Right lung (tissue), 5 donors: ENCODE data around the gene ITPK1. TPM values are rescaled to one million over a fixed set of nuclear protein-coding genes. Genes with fewer than 3 reads are reported as not detected.
A peak's percentile ranks its signal among the peaks of the same experiment; 100 is the strongest.

Experiments used
- DNase-seq, 2 donors: peaks; one replicate each; pipeline ENCODE4 v3.0.0-alpha.2; 2013
- polyA plus RNA-seq, 5 donors: library from polyadenylated mRNA; unstranded; fragments of 120-200 nt; gene quantifications; one replicate each; pipeline versions ENCODE4 v1.2.1 to v1.2.3, GENCODE V29; 2013; ENCODE audit warnings: inconsistent platforms in 1 of 5, low replicate concordance in 1 of 5; ENCODE audit not compliant: insufficient read length in 5 of 5, insufficient read depth in 1 of 5

The ITPK1 gene
- polyA plus RNA-seq, 5 donors, result 17.4 to 26.1 (median 19.9) TPM

DNA sequence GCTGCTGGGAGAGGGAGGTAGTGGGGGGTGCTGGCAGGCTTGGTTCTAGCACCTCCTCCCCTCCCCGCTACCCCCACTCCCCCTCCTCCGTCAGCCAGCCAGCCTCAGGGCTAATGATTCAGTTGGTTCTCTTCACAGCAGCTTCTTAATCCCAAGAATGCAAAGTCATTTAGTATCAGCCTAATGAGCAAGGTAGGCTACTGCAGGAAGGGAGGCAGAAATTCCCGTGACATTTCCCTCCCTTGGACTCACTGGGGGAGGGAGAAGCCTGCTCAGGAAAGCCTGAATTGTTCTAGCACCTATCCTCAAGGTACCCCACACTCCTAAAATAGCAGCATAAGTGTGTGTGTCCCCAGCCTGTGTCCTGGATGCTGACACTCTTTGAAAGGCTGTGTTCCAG is 29.8 kb downstream of the ITPK1 start:
- DNase-seq, result no peak

- no peak for DNase-seq
Observed at GRCh38 chr14:93084866-93085857, 30.6 kb downstream of the ITPK1 start.

- DNase-seq, result no peak
Observed at GRCh38 chr14:93084402-93084801, 31.3 kb downstream of the ITPK1 start.

DNA sequence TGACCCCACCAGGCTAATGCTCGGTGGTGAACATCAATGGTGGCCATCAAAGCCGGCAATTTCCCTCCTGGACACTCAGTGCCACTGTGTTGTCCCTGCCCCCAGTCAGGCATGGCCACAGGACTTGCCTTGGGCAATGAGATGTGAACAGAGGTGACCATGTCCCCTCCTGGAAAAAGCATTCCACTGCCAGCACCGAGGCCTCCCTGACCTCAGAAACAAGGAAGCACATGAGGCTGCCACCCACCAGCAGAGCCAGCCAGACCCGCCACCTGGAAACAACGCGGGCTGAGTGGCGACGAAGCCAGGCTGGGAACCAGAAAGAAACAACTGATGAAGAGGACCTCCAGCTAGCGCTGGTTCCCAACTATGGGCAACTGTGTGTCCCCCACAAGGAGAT is 31.8 kb downstream of the ITPK1 start:
- DNase-seq, result no peak

DNA sequence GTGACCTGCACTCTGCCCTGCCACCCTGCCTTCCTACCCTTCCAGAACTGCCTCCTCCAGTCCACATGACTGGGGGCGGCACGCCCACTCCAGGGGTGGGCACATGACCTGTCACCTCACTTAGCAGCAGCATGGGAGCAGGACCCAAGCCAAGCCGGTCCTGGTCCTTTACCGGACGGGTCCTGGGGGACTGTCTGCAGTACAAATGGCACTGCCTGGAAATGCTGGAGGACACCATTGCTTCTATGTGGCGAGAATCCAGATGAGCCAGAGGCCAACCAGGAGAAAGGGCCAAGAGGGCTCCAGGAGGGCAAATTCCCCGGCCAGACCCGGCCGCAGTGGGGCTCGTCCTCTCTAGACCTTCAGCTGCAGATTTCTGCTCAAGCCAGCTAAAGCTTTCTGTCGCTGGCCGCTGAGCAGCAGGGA is 33.1 kb downstream of the ITPK1 start:
- DNase-seq, result no peak

GRCh38 chr14:93081876-93082570 is 33.7 kb downstream of the ITPK1 start:
- DNase-seq, result no peak

GRCh38 chr14:93079865-93080403 is 35.8 kb downstream of the ITPK1 start:
- no peak for DNase-seq

GRCh38 chr14:93079321-93079720 is 36.4 kb downstream of the ITPK1 start:
- no peak for DNase-seq

- DNase-seq, result no peak
Observed at GRCh38 chr14:93078870-93079269, 36.9 kb downstream of the ITPK1 start.

- no peak for DNase-seq
Observed at GRCh38 chr14:93076755-93077154, 39.0 kb downstream of the ITPK1 start.

GRCh38 chr14:93075891-93076290 is 39.8 kb downstream of the ITPK1 start:
- no peak for DNase-seq

- peak in 1 of 2 donors; percentile 40 for DNase-seq
Observed at GRCh38 chr14:93073910-93074769, 41.6 kb downstream of the ITPK1 start.

DNA sequence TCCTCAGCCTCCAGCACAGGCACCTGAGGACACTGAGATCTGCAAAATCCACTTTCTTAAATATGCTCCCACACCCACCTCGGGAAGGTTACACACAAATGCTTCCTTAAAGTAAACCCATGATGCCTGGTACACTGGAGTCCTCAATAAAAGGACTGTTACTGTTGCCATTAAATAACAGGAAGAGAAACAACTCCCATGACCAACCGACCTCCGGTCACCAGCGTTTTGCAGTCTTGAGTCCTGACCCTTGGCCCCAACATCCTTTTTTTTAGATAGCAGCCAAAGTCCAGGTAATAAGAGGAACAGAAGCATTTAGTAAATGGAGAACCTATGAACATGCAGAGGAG is 42.4 kb downstream of the ITPK1 start:
- no peak for DNase-seq

DNA sequence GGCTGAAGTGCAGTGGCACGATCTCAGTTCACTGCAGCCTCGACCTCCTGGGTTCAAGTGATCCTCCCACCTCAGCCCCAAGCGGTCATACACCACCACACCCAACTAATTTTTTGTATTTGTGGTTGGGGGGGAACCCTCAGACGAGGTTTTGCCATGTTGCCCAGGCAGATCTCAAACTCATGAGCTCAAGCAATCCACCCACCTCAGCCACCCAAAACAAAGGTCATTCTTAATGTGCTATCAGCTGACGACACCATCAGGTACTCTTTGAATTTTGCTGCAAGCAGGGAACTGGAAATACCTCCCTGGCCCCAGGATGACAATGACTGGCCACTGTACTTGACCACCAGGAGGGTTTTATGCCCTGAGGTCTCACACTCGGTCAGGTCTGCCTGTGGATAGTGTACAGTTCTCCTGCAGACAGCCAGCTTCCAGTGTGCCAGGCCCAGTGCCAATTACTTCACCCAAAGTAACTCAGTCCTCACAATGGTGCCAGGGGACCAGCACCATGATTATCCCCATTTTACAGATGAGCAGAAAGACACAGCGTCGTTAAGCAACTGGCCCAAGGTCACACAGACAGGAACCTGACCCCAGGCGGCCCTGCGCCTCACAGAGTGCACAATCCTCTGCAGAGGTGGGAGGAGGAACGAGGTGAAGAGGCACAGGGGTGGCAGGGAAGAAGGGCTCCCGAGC is 42.9 kb downstream of the ITPK1 start:
- DNase-seq, result no peak

- no peak for DNase-seq
Observed at GRCh38 chr14:93068711-93069110, 47.0 kb downstream of the ITPK1 start.

DNA sequence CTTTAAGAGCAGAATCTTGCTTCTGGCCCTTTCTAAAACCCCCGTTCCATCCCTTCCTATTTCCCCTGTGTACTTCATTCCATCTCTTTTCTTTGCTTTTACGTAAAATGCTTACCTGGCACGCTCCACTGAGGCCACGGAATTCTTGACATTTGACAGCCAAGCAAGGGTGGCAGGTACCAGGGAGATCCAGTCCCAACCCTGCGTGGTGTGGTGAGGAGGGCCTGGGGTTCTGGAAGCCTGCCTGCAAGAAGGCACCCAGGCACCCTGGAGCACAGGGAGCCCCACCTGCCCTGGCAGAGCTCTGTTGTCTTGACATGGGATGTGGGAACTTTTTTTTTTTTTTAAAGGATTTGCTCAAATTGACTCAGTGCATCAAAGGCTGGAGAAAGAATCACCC is 48.6 kb downstream of the ITPK1 start:
- DNase-seq, result no peak

DNA sequence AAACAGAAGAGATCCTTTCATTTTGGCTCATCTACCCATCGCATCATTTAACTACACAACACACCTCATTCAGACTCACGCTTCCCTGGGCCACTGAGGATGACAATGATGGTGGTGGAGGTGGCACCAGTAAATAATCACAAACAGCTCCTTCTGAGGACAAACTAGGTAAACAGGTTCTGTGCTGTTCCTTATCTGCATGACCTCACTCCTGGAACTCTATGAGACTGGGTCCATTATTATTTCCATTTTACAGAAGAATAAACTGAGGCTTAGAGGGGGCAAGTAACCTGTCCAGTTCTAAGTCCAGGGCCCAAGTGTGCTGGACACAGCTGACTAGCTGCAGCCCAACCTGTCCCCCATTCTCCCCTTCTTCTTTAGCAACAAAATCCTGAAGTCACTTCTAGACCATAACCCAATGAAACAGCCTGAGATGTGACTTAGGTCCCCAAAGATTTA is 50.4 kb downstream of the ITPK1 start:
- DNase-seq, result no peak

DNA sequence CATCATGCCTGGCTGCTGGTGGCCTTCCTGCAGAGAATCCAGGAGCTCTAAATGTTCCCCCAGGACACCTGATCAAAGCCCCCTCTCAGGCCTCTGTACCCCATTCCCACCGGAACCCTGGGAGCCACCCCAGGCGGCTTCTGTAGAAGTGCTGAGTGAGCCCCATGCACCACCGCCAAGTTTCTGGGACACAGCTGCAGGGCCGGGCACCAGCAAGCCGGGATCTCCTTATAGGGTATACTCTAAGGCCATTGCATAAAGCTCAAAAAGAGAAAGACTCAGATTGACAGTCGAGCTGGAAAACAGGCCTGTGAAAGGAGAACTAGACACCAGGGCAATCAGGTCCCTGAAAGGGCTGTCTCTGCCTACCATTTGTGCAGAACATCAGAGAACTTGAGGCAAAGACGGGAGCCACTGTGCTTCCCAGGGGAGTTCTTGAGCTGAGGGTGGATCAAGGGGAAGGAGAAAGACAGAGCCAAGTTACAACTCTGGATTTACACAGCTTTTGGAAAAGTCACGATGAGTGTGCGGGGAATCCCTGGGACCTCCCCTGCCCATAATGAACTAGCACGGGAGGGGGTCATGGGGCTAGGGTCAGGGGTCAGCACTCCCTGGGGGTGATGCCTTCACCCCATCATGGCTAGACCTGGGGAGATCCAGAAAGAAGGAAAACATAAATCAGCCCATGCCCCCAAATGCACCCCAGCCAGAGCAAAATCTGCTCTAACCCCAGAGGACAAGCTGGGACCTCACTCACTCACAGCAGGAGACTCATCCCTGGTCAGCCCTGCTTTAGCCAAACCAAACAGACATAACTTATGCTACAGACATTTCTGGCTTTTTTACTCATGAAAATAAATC is 51.1 kb downstream of the ITPK1 start:
- DNase-seq, result no peak

DNA sequence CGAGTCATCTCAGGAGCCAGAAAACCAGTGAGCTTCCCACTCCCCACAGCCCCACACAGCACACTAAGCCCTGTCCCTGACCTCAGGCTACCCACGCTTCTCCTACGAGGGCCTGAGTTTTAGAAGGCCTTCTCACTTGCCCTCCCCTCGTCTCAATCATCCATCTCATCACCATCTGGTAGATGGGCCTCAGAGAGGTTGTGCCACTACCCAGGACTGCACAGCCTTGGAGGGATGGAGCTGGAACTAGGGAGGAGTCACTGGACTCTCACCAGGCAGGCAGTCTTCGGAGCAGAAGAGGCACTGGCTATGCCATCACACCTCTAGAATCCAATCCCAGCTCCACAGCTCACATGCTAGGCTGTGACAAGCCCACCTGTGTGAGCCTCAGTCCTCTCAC is 52.3 kb downstream of the ITPK1 start:
- DNase-seq, result no peak

- no peak for DNase-seq
Observed at GRCh38 chr14:93062890-93063289, 52.8 kb downstream of the ITPK1 start.
